ENCODE measurements around the gene ZC3H4. TPM values are rescaled to one million over a fixed set of nuclear protein-coding genes. Genes with fewer than 3 reads are reported as not detected.
A peak's percentile ranks its signal among the peaks of the same experiment; 100 is the strongest.

Gene ZC3H4
- total and polyA plus RNA-seq, 10 of the 15 experiments (the other 5 are each of a cell fraction or from before 2014, with no cell fraction given) = 5.1 to 86.3 (median 15.5) TPM

GRCh38 chr19:47124937-47125668, 11.5 kb upstream of the ZC3H4 start (continued):
- peak; percentile 20 for TF ChIP-seq SKIL (IDR thresholded peaks at IDR 0.05; ENCODE audit: low read depth, poor library complexity, severe bottlenecking)
- no peak for TF ChIP-seq JUND (IDR thresholded peaks at IDR 0.05; ENCODE audit: low read depth, low read length)
- TF ChIP-seq NR2C2 (IDR thresholded peaks at IDR 0.05; ENCODE audit: borderline replicate concordance, control insufficient read depth, insufficient read length, low read depth) = no peak
- no peak for TF ChIP-seq TARDBP (IDR thresholded peaks at IDR 0.05; ENCODE audit: borderline replicate concordance)
- TF ChIP-seq HDGF (IDR thresholded peaks at IDR 0.05) = no peak
- TF ChIP-seq SMC3 (IDR thresholded peaks at IDR 0.05; ENCODE audit: borderline replicate concordance, low read length) = peak; percentile 86
- no peak for TF ChIP-seq RUNX3 (IDR thresholded peaks at IDR 0.05; ENCODE audit: low read length)
- no peak for TF ChIP-seq YBX1 (IDR thresholded peaks at IDR 0.05)
- peak; percentile 89 for TF ChIP-seq RAD21 (IDR thresholded peaks at IDR 0.05; ENCODE audit: insufficient read depth, low read depth, low read length)
- no peak for TF ChIP-seq SRF (IDR thresholded peaks at IDR 0.05; ENCODE audit: low read depth in 2 of 2, low read length in 2 of 2)
- TF ChIP-seq DPF2 (IDR thresholded peaks at IDR 0.05) = no peak
- TF ChIP-seq FOXM1 (IDR thresholded peaks at IDR 0.05; ENCODE audit: low read depth, low read length) = no peak
- no peak for TF ChIP-seq SMARCA5 (IDR thresholded peaks at IDR 0.05)
- TF ChIP-seq E4F1 (IDR thresholded peaks at IDR 0.05; ENCODE audit: borderline replicate concordance, partially characterized antibody) = no peak
- TF ChIP-seq, protein P1, sequence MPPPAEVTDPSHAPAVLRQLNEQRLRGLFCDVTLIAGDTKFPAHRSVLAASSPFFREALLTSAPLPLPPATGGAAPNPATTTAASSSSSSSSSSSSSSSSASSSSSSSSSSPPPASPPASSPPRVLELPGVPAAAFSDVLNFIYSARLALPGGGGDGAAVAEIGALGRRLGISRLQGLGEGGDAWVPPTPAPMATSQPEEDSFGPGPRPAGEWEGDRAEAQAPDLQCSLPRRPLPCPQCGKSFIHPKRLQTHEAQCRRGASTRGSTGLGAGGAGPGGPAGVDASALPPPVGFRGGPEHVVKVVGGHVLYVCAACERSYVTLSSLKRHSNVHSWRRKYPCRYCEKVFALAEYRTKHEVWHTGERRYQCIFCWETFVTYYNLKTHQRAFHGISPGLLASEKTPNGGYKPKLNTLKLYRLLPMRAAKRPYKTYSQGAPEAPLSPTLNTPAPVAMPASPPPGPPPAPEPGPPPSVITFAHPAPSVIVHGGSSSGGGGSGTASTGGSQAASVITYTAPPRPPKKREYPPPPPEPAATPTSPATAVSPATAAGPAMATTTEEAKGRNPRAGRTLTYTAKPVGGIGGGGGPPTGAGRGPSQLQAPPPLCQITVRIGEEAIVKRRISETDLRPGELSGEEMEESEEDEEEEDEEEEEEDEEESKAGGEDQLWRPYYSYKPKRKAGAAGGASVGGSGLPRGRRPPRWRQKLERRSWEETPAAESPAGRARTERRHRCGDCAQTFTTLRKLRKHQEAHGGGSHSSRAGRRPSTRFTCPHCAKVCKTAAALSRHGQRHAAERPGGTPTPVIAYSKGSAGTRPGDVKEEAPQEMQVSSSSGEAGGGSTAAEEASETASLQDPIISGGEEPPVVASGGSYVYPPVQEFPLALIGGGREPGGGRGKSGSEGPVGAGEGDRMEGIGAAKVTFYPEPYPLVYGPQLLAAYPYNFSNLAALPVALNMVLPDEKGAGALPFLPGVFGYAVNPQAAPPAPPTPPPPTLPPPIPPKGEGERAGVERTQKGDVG (CRISPR knock-in tag; IDR thresholded peaks at IDR 0.05) = no peak

All from GM12878 (cell line).